ENCODE data around the gene RPP40.

- TF ChIP-seq CTCF (IDR thresholded peaks at IDR 0.05 in 2 of 3, conservative IDR thresholded peaks at IDR 0.05 in 1 of 3; ENCODE audit: borderline replicate concordance in 1 of 3, insufficient read depth in 1 of 3, low read depth in 2 of 3, low read length in 2 of 3) (no peak), RAD21 (IDR thresholded peaks at IDR 0.05; ENCODE audit: low read depth) (no peak), POLR2A (IDR thresholded peaks at IDR 0.05; ENCODE audit: borderline replicate concordance, extremely low read depth, insufficient read depth, insufficient read length) (no peak), REST (IDR thresholded peaks at IDR 0.05; ENCODE audit: low read depth) (no peak)
- TF ChIP-seq, protein P1, sequence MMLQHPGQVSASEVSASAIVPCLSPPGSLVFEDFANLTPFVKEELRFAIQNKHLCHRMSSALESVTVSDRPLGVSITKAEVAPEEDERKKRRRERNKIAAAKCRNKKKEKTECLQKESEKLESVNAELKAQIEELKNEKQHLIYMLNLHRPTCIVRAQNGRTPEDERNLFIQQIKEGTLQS (IDR thresholded peaks at IDR 0.05): no peak
Observed at GRCh38 chr6:4967301-4968030, 36.4 kb downstream of the RPP40 start.
